Suppressor macrophage treated with lipopolysaccharide for 4 hours (primary cell): ENCODE measurements around the gene PRX.
"Not testable (repeated sequence)": the region's sequence is repeated elsewhere in the genome, so short reads cannot be mapped to it uniquely, and the experiment has no call there.

ENCODE experiments used
- DNase-seq: peaks from one replicate; pipeline ENCODE4 v3.0.0-alpha.2; 2020

Gene PRX

DNA sequence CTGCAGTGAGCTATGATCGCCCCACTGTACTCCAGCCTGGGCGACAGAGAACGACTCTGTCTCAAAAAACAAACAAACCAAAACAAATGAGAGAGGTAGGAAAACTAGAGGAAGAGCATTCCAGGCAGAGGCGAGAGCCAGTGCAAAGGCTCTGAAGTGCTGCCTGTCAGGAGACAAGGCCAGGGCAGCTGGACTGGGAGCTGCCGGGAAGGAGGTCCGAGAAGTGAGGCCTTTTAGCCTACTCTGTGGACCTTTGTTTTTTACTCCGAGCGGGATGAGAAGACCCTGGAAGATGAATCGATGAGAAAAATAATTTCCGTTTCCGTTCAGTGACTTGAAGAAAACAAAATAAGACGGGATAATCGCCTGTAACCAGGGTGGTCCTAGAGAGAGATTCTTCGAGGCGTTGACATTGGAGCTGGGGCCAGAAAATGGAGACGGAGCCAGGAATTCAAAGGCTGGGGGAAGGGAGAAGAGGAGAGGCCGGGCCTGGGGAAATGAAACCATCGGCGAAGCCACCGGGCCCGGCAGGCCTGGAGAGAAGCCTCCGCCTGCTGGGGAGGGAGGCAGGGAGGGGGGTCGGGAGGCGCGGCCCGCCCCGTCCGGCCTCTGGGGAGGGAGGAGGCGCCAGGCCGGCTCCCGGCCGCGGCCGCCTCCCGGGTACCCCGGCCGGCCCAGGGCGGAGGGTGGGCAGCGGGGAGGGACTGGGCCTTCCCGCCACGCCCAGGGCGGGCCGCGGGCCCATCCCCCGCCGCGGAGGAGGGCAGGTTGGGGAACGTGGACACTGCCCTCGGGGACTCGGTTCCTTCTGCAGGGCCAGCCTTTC, 20.4 kb upstream of the PRX start:
- peak; percentile 96 for DNase-seq

DNA sequence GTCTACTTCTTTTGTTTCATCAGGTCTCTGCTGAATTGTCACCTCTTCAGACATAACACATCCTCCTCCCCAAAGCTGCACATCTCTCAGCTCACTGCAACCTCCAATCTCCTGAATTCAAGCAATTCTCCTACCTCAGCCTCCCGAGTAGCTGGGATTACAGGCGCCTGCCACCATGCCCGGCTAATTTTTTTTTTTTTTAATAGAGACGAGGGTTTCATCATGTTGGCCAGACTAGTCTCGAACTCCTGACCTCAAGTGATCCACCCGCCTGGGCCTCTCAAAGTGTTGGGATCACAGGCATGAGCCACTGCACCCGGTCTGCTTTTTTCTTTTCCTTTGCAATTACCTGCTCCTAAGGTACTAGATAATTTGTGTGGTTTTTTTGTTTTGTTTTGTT, 19.6 kb upstream of the PRX start:
- not testable (repeated sequence) for DNase-seq

DNA sequence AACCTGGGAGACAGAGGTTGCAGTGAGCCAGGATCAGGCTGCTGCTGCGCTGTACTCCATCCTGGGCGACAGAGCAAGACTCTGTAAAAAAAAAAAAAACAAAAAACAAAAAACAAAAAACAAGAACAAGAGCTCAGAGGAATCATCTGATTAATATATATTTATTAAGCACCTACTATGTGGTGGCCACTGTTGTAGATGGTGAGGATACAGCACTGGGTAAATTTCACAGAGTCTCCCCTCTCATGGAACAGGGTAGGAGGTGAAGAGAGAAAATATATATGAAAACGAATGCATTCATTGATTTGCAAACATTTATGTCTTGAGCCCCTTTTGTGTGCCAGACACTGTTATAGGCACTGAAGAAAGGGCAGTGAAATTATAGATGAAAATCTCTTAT, 18.5 kb upstream of the PRX start:
- DNase-seq = no peak

DNA sequence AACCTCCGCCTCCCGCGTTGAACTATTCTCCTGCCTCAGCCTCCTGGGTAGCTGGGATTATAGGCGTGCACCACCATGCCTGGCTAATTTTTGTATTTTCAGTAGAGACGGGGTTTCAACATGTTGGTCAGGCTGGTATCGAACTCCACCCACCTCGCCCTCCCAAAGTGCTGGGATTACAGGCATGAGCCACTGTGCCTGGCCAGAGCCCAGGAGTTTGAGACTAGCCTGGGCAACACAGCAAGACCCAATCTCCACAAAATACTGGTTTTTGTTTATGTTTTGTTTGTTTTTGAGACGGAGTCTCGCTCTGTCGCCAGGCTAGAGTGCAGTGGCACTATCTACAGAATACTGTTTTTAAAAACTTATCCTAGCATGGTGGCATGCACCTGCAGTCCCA, 17.1 kb upstream of the PRX start:
- not testable (repeated sequence) for DNase-seq

DNA sequence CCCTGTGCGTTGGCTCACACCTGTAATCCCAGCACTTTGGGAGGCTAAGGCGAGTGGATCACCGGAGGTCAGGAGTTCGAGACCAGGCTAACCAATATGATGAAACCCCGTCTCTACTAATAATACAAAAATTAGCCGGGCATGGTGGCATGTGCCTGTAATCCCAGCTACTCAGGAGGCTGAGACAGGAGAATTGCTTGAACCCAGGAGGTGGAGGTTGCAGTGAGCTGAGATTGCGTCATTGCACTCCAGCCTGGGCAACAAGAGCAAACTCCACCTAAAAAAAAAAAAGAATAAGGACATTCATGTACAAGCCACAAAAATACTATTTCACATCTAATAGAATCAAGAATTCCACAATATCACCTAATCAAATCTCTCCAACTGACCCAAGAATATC, 15.0 kb upstream of the PRX start:
- not testable (repeated sequence) for DNase-seq

DNA sequence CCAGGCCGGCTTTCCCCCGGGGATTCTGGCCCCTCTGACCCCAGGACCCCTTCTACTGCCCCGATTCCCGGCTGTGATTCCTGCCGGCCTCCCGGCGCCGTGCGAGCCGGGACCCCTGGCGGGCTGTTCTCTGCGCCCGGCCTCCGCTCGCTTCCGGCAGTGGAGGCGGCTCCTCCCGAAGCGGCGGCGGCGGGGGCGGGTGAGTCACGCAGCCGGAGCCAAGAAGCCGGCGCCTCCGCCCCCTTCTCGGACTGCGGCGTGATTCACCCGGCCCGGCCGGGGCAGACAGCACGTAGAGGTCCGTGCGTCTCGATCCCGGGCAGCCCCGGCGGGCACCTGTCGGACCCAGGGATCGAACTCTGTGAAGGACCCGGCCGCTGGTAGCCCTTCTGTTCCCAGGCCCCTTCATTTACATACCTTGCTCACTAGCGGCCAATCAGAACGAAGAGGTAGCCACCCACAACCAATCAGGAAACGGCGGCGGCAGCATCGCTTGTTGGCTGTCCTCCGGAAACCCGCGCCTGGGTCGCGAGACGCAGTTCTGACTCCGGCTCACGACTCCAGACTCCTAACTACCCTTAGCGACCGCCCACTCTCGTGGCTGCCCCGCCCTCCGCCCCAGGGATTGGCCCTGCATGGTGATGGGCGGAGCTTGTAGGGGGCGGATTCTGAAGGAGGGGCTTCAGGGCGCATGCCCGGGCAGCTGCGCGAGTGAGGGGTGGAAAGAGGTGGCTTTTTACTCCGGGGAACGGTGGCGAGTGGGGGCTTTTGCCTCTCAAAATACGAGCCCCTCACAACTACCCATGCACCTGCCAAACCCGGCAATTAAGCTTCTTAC, 12.5 kb upstream of the PRX start, which contains the start of gene SERTAD1:
Gene SERTAD1, minus strand, starts transcription at position 543 of the 838 bp plus-strand sequence. CDS start 2,446 bp downstream, outside the sequence.
- peak; percentile 100 for DNase-seq

DNA sequence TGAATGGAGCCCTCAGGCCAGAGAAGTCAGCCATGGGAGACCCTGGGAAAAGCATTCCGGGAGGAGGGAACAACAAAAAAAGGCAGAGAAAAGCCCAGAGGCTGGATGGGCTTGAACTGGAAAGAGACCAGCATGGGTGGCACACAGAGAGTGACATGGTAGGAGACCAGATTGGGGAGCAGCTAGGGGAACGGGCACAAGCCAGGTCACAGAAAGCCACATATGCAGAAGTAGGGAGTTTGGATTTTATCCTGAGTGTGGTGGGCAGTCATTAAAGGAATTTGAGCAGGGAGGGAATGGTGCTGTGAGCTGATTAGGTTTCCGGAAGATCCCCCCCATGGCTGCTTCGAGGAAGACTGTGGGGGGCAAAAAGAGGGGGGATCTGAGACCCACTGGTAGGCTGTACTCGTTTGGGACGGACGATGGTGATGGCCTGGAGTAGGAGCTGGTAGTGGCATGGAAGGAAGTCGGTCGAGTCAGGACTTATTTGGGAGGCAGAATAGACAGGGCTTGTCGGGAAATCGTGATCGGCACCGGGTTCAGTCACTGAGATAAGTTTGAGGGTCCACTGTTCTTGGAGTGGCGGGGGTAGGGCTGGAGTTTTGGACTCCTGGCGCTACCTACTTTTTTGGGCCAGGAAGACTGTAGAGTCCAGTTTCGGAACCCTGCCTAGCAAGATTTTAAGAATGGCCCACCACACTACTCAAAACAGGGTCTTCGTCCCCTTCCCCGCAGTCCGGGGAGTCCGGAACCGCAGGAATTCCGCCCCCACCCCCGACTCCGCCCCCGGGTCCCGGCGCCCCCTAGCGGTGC, 11.7 kb upstream of the PRX start:
- DNase-seq = no peak

DNA sequence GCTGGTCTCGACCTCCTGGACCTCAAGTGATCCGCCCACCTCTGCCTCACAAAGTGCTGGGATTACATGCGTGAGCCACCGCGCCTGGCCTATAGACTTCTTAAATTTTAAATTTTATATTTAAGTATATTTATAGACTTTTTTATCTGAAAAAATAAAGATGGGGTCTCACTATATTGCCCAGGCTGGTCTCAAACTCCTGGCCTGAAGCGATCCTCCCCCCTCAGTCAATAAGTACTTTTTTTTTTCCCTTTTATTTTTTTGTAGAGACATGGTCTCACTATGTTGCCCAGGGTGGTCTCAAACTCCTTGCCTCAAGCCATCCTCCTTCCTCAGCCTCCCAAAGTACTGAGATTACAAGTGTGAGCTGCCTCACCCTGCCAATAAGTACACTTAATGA, 10.8 kb upstream of the PRX start:
- DNase-seq = no peak

DNA sequence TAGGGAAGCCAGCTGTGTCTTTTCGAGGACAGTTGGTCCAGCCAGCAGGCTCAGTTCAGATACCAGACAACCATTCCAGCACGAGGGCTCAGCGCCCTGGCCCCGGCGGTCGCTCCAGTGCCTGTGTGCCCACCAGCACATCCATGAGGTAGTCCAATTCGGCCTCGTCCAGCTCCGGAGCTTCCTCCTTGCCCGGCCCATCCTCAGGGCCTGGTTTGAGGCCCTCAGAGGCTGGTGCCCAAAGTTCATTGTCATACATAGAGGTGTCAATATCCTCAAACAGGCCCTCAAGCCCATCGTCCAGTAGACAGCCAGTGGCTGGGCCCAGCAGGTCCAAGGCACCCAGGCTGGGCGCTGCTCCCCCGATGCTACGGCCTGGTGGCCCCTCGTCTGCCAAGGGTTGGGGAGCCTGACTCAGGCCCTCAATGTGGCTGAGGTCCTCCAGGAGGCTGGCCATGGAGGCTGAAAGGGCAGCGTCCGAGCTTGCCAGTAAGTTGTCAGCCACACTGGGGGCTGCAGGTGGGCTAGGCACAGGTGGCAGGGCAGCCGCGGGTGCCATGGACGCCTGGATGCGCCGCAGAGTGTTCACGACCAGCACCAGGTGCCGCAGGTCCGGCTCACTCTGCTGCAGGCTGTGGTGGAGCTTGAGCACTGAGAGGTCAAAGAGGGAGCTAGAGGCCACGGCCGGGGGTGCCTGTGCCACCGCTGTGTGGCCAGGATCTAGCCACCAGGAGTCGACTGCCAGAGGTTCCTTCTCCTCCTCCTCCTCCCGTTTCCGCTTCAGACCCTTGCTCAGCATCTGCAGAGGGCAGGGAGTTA, 9.8 kb upstream of the PRX start:
- no peak for DNase-seq

DNA sequence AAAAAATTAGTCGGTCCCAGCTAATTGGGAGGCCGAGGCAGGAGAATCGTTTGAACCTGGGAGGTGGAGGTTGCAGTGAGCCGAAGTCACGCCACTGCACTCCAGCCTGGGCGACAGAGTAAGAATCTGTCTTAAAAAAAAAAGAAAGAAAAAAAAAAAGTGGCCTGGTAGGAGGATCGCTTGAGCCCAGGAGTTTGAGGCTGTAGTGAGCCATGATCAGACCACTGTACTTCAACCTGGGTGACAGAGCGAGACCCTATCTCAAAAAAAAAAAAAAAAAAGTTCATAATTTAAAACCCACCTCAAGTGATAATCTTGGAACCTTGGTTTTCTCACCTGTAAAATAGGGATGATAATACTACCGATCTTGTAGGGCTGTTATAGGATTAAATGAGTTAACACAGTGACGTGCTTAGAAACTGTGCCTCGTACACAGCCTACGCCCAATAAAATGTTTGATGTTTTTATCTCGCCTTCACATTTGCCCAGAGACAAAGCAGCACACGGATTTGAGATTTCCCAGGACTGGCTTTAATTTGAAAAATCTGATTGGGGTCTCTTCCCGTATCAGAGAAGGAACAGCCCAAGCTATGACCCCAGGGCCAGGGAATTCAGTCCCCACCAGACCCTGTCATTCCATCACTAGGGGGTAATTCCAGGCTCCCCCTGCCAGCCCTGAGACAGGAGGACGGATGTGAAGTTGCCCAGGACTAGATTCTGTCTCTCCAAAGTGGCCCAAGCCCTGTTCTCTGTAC, 9.0 kb upstream of the PRX start:
- no peak for DNase-seq

DNA sequence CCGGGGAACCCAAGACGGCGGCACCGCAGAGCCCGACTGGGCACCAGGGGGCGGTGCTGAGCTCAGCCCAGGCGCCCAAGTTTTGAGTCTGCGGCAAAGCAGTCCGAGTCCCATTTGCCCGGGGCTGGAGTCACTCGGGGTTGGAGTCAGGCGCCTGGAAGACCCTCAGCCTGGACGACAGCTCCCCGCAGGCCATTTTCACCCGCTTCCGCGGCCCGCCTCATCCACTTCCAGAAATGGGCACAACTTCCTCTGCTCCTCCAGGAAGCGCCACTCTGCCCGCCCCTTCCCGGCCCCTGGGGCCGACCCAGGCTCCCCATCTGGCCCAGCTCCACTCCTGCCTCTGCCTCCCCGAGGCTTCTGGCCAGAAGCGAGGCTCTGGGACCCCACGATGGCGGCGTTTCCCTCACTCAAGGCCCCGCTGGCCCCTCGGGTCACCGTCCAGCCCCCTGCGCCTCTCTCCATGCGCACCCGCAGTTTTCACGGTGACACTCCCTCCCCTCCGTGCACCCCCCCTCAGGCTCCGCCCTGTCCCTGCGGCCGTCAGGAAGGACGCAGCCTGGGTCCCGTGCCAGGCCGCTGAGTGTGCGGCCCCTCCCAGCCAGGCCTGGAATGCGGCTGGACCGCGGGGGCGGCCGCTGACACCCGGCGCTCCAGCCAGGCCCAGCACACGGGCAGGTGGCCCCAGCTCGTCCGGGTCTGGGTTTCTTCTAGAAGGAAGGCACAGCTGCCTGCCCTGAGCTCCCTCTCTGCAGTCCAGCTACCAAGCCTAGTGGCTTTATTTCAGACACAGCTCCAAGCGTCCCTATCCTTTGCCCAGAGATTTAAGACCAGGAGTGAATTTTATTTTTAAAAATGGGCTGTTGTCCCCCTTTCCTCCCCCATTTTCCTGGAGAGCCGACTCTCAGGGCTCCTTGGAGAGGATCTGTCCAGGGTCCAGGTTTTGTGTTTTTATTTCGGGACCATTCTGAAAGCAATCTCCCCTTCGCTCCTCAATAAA, 7.9 kb upstream of the PRX start:
- DNase-seq = peak; percentile 93

DNA sequence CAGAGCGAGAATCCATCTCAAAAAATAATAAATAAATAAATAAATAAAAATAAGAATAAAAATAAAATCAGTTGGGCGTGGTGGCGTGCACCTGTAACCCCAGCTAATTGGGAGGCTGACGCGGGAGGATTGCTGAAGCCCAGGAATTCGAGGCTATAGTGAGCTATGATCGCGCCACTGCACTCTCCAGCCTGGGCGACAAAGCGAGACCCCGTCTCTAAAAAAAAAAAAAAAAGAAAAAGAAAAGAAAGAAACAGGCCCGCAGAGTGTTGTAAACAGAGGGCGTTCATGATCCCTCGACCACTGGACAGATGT, 7.2 kb upstream of the PRX start:
- DNase-seq = no peak

DNA sequence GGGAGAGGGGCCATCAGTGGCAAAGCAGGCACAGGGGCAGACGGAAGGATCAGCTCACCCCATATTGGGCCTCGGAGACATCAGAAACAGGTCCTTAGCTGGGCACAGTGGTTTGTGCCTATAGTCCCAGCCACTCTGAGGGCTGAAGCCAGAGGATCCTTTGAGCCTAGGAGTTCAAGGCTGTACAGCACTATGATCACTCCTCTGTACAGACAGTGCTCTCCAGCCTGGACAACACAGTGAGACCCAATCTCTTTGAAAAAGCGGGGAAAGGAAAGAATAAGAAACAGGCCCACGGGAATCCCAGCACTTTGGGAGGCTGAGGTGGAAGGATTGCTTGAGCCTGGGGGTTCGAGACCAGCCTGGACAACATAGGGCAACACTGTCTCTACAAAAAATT, 6.6 kb upstream of the PRX start:
- no peak for DNase-seq

DNA sequence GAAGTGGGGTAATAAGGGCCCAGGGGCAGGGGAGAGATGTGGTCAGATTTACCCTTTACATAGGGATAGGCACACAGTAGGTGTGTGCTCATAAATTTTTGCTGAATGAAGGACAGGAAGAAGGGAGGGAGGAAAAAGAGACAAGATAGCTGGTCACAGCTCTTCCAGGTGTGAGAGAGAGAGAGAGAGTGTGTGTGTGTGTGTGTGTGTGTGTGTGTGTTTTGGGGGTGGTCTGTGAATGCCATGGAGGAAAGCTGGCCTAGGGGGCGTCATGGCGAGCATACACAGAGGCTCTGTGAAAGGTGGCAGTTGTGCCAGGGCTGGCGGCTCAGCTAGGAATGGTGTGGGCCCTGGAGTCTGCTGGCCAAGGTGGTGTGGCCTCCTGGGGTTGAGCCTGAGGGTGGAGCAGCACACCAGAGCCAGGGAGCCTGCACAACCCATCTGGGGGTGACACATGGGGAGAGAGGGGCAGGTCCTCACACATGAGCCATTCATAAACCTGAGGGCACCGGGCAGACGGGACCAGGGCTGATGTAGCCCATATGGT, 6.0 kb upstream of the PRX start:
- no peak for DNase-seq

DNA sequence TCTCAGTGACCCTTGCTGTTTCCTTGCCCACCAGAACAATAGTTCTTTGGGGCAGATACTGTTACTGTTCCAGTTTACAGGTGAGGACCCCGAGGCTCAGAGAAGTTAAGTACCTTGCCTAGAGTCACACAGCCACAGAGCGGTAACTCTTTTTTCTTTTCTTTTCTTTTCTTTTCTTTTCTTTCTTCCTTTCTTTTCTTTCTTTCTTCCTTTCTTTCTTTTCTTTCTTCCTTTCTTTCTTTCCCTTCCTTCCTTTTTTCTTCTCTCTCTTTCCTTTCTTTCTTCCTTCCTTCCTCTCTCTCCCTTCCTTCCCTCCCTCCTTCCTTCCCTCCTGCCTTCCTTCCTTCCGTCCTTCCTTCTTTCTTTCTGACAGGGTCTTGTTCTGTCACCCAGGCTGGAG, 4.9 kb upstream of the PRX start:
- DNase-seq = no peak

DNA sequence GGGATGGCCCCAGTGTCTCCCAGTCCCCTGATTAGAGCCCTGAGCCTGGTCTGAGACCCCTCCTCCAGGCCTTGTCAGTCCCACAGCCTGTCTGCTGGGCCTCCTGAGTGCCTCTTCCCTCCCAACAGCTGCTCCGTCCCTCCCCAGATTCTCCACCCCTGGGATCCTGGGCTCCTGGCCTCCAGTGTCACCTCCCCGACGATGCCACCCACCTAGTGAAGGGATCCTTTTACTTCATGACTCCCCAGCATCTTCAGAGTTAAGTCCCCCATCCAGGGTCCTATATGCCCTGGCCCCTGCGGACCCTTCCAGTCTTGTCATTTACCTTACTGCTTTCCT, 4.4 kb upstream of the PRX start:
- DNase-seq = no peak

DNA sequence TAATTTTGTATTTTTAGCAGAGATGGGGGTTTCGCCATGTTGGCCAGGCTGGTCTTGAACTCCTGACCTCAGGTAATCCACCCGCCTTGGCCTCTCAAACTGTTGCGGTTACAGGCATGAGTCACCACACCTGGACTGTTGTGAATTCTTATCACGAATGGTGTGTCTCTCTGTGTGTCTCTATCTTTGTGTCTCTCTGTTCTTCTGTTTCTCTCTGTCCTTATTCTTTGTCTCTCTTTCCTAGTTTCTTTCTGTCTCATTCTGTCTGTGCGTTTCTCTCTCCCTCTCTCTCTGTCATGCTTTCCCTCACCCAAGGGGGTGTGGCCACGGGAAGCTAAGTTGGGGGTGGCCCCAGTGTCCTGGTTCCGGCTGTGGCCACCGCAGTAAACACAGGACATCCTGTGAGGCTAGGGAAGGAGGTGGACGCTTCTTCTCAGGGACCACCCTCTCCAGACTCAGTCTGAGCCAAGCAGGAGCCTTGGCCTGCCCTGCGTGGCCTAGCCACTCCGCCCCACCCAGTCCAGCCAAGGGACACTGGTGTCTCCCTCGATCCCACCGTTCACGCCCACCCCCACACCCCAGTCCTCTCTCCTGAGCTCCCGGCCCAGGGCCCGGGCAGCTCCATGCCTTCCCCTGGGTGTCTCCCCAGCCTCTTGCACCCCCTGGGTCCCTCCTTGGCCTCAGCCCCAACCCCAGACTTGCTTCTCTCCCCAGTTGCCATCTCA, 3.9 kb upstream of the PRX start:
- peak; percentile 49 for DNase-seq

DNA sequence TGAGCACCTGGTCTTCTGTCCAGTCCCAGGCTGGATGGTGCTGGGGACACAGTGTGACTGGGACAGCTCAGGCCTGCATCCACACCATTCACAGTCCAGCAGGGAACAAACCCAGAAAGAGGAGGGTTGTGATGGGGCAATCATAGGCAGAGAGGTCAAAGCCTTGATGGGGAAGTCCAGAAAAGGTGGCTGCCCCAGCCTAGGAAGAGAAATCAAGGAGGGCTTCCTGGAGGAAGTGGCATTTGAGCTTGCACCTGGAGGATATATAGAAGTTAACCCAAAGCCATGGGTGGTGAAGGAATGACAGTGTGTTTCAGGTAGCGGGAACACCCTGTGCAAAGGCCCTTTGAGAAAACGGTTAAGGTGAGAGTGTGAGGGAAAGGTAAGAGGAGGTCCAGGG, 2.6 kb upstream of the PRX start:
- DNase-seq = no peak
